H9 (cell line): Measurements from ENCODE around the gene MAPT. TPM values are rescaled to one million over a fixed set of nuclear protein-coding genes. Genes with fewer than 3 reads are reported as not detected.

Experiments
- DNase-seq: peaks from one replicate; pipeline ENCODE4 v3.0.0-alpha.2; 2017
- H2AFZ ChIP-seq: one replicate; pipeline ENCODE4 v1.6.1; 2013; ENCODE audit warnings: mild to moderate bottlenecking, low read length, control low read depth, moderate library complexity
- H2AK5ac ChIP-seq: 2 replicates; pipeline ENCODE4 v1.6.1; 2013; ENCODE audit warnings: low read length, control low read depth, mixed read lengths; ENCODE audit not compliant: insufficient read length
- H2BK120ac ChIP-seq: one replicate; pipeline ENCODE4 v1.6.1; 2013; ENCODE audit warnings: low read depth, mild to moderate bottlenecking, low read length, control low read depth, inconsistent platforms; ENCODE audit not compliant: poor library complexity, severe bottlenecking
- H2BK12ac ChIP-seq: 2 replicates; pipeline ENCODE4 v1.6.1; 2013; ENCODE audit warnings: low read length, control low read depth, mixed read lengths, low read depth; ENCODE audit not compliant: insufficient read length
- H2BK15ac ChIP-seq: 2 replicates; pipeline ENCODE4 v1.6.1; 2013; ENCODE audit warnings: low read depth, low read length, control low read depth
- H2BK20ac ChIP-seq: one replicate; pipeline ENCODE4 v1.6.1; 2013; ENCODE audit warnings: low read depth, mild to moderate bottlenecking, low read length, control low read depth, inconsistent platforms; ENCODE audit not compliant: poor library complexity, severe bottlenecking
- H2BK5ac ChIP-seq: 2 replicates; pipeline ENCODE4 v1.6.1; 2013; ENCODE audit warnings: low read length, control low read depth, mixed read lengths; ENCODE audit not compliant: insufficient read length
- H3K14ac ChIP-seq: 2 replicates; pipeline ENCODE4 v1.6.1; 2013; ENCODE audit warnings: low read length, control low read depth; ENCODE audit not compliant: insufficient read depth
- H3K18ac ChIP-seq: 2 replicates; pipeline ENCODE4 v1.6.1; 2013; ENCODE audit warnings: low read depth, mild to moderate bottlenecking, mixed read lengths, low read length, control low read depth; ENCODE audit not compliant: insufficient read length
- H3K23ac ChIP-seq: 2 replicates; pipeline ENCODE4 v1.6.1; 2013; ENCODE audit warnings: low read length, control low read depth, mixed read lengths, low read depth; ENCODE audit not compliant: insufficient read length
- H3K23me2 ChIP-seq: 2 replicates; pipeline ENCODE4 v1.6.1; 2013; ENCODE audit warnings: low read depth, mild to moderate bottlenecking, mixed read lengths, low read length, control low read depth; ENCODE audit not compliant: insufficient read length, poor library complexity, severe bottlenecking
- H3K27ac ChIP-seq: 2 replicates; pipeline ENCODE4 v1.5.1; 2013; ENCODE audit warnings: low read length, control low read depth, mixed read lengths, low read depth; ENCODE audit not compliant: insufficient read length
- H3K27me3 ChIP-seq: 2 replicates; pipeline ENCODE4 v1.6.1; 2013; ENCODE audit warnings: low read length, control low read depth, inconsistent platforms; ENCODE audit not compliant: insufficient read depth
- H3K4ac ChIP-seq: 2 replicates; pipeline ENCODE4 v1.6.1; 2013; ENCODE audit warnings: low read depth, mild to moderate bottlenecking, control low read depth, inconsistent platforms, low read length, moderate library complexity
- H3K4me1 ChIP-seq: 2 replicates; pipeline ENCODE4 v1.6.1; 2013; ENCODE audit warnings: low read length, control low read depth, inconsistent platforms; ENCODE audit not compliant: insufficient read depth
- H3K4me2 ChIP-seq: 2 replicates; pipeline ENCODE4 v1.6.1; 2013; ENCODE audit warnings: low read length, control low read depth, mixed read lengths; ENCODE audit not compliant: insufficient read length, insufficient read depth
- H3K56ac ChIP-seq: 2 replicates; pipeline ENCODE4 v1.6.1; 2013; ENCODE audit warnings: low read depth, mild to moderate bottlenecking, mixed read lengths, low read length, control low read depth; ENCODE audit not compliant: insufficient read length
- H3K79me1 ChIP-seq: 2 replicates; pipeline ENCODE4 v1.6.1; 2013; ENCODE audit warnings: low read depth, mild to moderate bottlenecking, moderate library complexity, low read length, control low read depth, inconsistent platforms; ENCODE audit not compliant: insufficient read depth, poor library complexity, severe bottlenecking
- H3K79me2 ChIP-seq: 2 replicates; pipeline ENCODE4 v1.6.1; 2013; ENCODE audit warnings: low read length, control low read depth, inconsistent platforms; ENCODE audit not compliant: insufficient read depth
- H3K9ac ChIP-seq: 2 replicates; pipeline ENCODE4 v1.6.1; 2013; ENCODE audit warnings: low read length, control low read depth, mixed read lengths; ENCODE audit not compliant: insufficient read length; ENCODE audit errors: extremely low read depth
- H3K9me3 ChIP-seq: one replicate; pipeline ENCODE4 v1.6.1; 2013; ENCODE audit warnings: low read depth, low read length, inconsistent platforms; ENCODE audit not compliant: control insufficient read depth
- H3T11ph ChIP-seq: one replicate; pipeline ENCODE4 v1.6.1; 2013; ENCODE audit warnings: mild to moderate bottlenecking, low read length, control low read depth, inconsistent platforms
- H4K20me1 ChIP-seq: one replicate; pipeline ENCODE4 v1.6.1; 2013; ENCODE audit not compliant: control insufficient read depth, insufficient read length, insufficient read depth
- H4K5ac ChIP-seq: 2 replicates; pipeline ENCODE4 v1.6.1; 2013; ENCODE audit warnings: low read depth, mild to moderate bottlenecking, mixed read lengths, low read length, control low read depth; ENCODE audit not compliant: insufficient read length
- H4K8ac ChIP-seq: replicated peaks from 2 replicates; pipeline ENCODE4 v1.6.1; 2013; ENCODE audit warnings: low read length, control low read depth, mixed read lengths, low read depth; ENCODE audit not compliant: insufficient read length
- H4K91ac ChIP-seq: 2 replicates; pipeline ENCODE4 v1.6.1; 2013; ENCODE audit warnings: low read depth, mild to moderate bottlenecking, moderate library complexity, mixed read lengths, low read length, control low read depth; ENCODE audit not compliant: insufficient read length
- H3K27ac Mint-ChIP-seq, 3 experiments: 2 replicates in 2 of 3; 3 replicates in 1 of 3; pipeline ENCODE4 v1.8.0; 2020 to 2021; ENCODE audit warnings: mixed read lengths in 3 of 3, mild to moderate bottlenecking in 1 of 3, moderate library complexity in 1 of 3
- H3K27me3 Mint-ChIP-seq: 2 replicates; pipeline ENCODE4 v1.8.0; 2021; ENCODE audit warnings: low read depth, mild to moderate bottlenecking, moderate library complexity, mixed read lengths
- H3K36me3 Mint-ChIP-seq, 3 experiments: 2 replicates in 2 of 3; 3 replicates in 1 of 3; pipeline ENCODE4 v1.8.0; 2020 to 2021; ENCODE audit warnings: low read depth in 3 of 3, mixed read lengths in 3 of 3; ENCODE audit not compliant: insufficient read depth in 1 of 3
- H3K4me1 Mint-ChIP-seq, 2 experiments: 2 replicates each; pipeline ENCODE4 v1.8.0; 2020; ENCODE audit warnings: mixed read lengths in 2 of 2
- H3K4me3 Mint-ChIP-seq, 2 experiments: 2 replicates in 1 of 2; 3 replicates in 1 of 2; pipeline ENCODE4 v1.8.0; 2020 to 2021; ENCODE audit warnings: mild to moderate bottlenecking in 2 of 2, mixed read lengths in 2 of 2, moderate library complexity in 1 of 2
- H3K9me3 Mint-ChIP-seq, 2 experiments: 2 replicates in 1 of 2; 3 replicates in 1 of 2; pipeline ENCODE4 v1.8.0; 2020; ENCODE audit warnings: mild to moderate bottlenecking in 2 of 2, mixed read lengths in 2 of 2, moderate library complexity in 1 of 2
- CTCF ChIP-seq: fragments of 200-600 bp; sonication (generic); conservative IDR thresholded peaks from 3 replicates; pipeline ENCODE4 v1.8.0; 2021; ENCODE audit warnings: antibody characterized with exemption, mild to moderate bottlenecking
- WGBS: extraction: QIAGEN DNeasy Blood & Tissue Kit; methylation state at CpG from one replicate; pipeline ENCODE4 v1.1.7; 2013; ENCODE audit warnings: missing lambda C conversion rate, low lambda C conversion rate, mixed read lengths; ENCODE audit not compliant: insufficient read length; ENCODE audit errors: extremely low coverage; 5-methylcytosine and 5-hydroxymethylcytosine counted together
- total RNA-seq: library from RNA; stranded (reverse); gene quantifications from 2 replicates; pipeline ENCODE4 v1.2.1, GENCODE V29; 2021

Gene MAPT
- total RNA-seq, 1 experiment from 2014 or later, result 1.6 TPM

GRCh38 chr17:45889579-45889978, 4.8 kb upstream of the MAPT start:
- Histone ChIP-seq H3K79me1 (no peaks in the 10 kb centered on the region), H3K23me2 (peaks cover 2% of the 10 kb centered on the region), H2BK12ac (no peak overlapping the region), H3K9ac (no peak overlapping the region), H3K27me3 (no peaks in the 10 kb centered on the region; the same call in 1 of the 2 replicates), H3K23ac (no peak overlapping the region), H3K27ac (no peak overlapping the region), H3K9me3 (no peaks in the 10 kb centered on the region), H3T11ph (no peak overlapping the region), H4K8ac (no peak overlapping the region), H2BK20ac (no peak overlapping the region), H3K4ac (no peak overlapping the region), H3K79me2 (no peaks in the 10 kb centered on the region), H2BK120ac (no peak overlapping the region), H3K18ac (no peak overlapping the region), H2BK5ac (no peak overlapping the region), H2AK5ac (no peak overlapping the region), H3K56ac (no peak overlapping the region), H2BK15ac (no peak overlapping the region), H4K5ac (no peak overlapping the region), H2AFZ (no peak overlapping the region), H3K4me2 (no peak overlapping the region), H4K20me1 (no peaks in the 10 kb centered on the region), H3K4me1 (no peaks in the 10 kb centered on the region), H4K91ac (no peak overlapping the region), H3K14ac (no peak overlapping the region)
- H3K27me3 Mint-ChIP-seq, result peaks cover 61% of the 10 kb centered on the region
- H3K4me1 Mint-ChIP-seq, result peaks cover 3 to 5% of the 10 kb centered on the region in 2 experiments; a peak in 3 of 4 replicates
- DNase-seq, result peak; percentile 73
- H3K9me3 Mint-ChIP-seq, result peaks cover 0 to 2% of the 10 kb centered on the region in 2 experiments; a peak in 3 of 5 replicates
- peaks cover 0 to 2% (median 0%) of the 10 kb centered on the region in 3 experiments; a peak in 2 of 7 replicates for H3K36me3 Mint-ChIP-seq
- H3K27ac Mint-ChIP-seq, result no peak overlapping the region
- WGBS, result no CpG with 5 or more reads among the region's 4 CpGs
- H3K4me3 Mint-ChIP-seq, result no peak overlapping the region
- TF ChIP-seq CTCF, result peak; percentile 65
